HG03159 (cell line): ENCODE results near the gene CCNQ.
A peak's percentile ranks its signal among the peaks of the same experiment; 100 is the strongest.

Experiments used
- ATAC-seq: cut with Tn5 transposase; IDR thresholded peaks from one replicate; pipeline ENCODE4 v1.9.1; 2021; ENCODE audit warnings: mild to moderate bottlenecking, moderate library complexity; ENCODE audit not compliant: unreplicated experiment

CCNQ gene

GRCh38 chrX:153546386-153546785, 52.6 kb downstream of the CCNQ start:
- ATAC-seq = no peak

GRCh38 chrX:153544727-153545126, 54.2 kb downstream of the CCNQ start:
- no peak for ATAC-seq

GRCh38 chrX:153539979-153540358, 59.0 kb downstream of the CCNQ start:
- ATAC-seq = no peak

GRCh38 chrX:153539171-153539978, 59.6 kb downstream of the CCNQ start:
- peak; percentile 68 for ATAC-seq

GRCh38 chrX:153538424-153538823, 60.5 kb downstream of the CCNQ start:
- ATAC-seq = no peak
